MM.1S (cell line): ENCODE data around the gene ZIC5.

Experiments used
- EZH2 ChIP-seq: fragments of 300-600 bp; sonication (generic); optimal IDR thresholded peaks from 2 replicates; pipeline ENCODE3; 2017; ENCODE audit warnings: low read depth, mild to moderate bottlenecking, antibody characterized with exemption, low read length, mixed read lengths
- EZH2phosphoT487 ChIP-seq: fragments of 300-600 bp; sonication (generic); IDR thresholded peaks from 2 replicates; pipeline ENCODE4 v1.6.1; 2018; ENCODE audit warnings: antibody characterized with exemption, low read length
- TF ChIP-seq, protein P1 (sequence below): fragments of 300-600 bp; sonication (generic); IDR thresholded peaks from 2 replicates; pipeline ENCODE4 v1.5.1; 2016; ENCODE audit warnings: antibody characterized with exemption, low read length, mixed read lengths

DNA sequence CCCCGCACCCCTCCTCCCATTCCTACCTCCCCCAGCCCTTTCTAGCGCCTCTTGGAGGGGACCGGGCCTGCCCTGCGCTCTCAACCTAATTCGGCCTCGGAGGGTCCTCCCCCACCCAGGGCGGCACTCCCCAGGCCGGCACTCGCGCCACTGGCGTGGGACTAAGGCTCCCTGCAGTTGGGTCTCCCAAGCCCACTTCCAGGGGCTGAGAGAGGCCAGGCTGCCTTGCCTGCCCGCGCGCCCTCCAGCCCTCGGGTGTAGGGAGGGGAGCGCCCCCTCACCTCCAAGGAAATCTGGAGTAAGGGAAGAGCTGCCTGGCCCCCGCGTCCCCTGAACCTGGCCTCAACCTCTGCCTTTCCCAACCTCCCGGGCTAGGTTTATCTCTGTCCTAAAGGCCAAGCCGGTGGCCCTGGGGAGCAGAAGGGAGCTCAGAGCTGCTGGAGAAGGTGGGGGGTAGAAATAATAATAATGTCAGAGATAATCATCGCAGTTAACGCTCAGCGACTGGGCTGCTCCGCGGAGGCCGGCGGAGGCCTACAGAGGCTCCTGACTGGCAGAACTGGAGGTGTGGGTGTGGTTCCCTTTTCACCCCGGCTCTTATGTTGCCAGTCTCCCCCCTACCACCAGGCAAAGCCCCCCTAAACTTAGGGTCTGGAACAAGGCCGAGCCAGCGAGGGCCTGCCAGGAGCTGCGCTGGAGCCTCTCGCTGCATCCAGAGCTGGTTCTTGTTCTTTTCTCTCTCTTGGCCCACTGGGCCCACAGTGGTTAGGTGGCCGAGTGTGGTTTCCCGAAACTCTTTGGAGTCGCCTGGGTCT is 19.7 kb upstream of the ZIC5 start:
- TF ChIP-seq, protein P1, sequence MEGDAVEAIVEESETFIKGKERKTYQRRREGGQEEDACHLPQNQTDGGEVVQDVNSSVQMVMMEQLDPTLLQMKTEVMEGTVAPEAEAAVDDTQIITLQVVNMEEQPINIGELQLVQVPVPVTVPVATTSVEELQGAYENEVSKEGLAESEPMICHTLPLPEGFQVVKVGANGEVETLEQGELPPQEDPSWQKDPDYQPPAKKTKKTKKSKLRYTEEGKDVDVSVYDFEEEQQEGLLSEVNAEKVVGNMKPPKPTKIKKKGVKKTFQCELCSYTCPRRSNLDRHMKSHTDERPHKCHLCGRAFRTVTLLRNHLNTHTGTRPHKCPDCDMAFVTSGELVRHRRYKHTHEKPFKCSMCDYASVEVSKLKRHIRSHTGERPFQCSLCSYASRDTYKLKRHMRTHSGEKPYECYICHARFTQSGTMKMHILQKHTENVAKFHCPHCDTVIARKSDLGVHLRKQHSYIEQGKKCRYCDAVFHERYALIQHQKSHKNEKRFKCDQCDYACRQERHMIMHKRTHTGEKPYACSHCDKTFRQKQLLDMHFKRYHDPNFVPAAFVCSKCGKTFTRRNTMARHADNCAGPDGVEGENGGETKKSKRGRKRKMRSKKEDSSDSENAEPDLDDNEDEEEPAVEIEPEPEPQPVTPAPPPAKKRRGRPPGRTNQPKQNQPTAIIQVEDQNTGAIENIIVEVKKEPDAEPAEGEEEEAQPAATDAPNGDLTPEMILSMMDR: no peak
- TF ChIP-seq EZH2 (no peak), EZH2phosphoT487 (no peak)
